Stimulated activated CD8-positive, alpha-beta memory T cell treated with anti-CD3 and anti-CD28 coated beads, Interleukin-4, amount 100 ng/mL, for 48 hours (primary cell): Measurements from ENCODE around the gene ADCY10.
"Not testable (repeated sequence)": the region's sequence is repeated elsewhere in the genome, so short reads cannot be mapped to it uniquely, and the experiment has no call there.

Experiments used
- DNase-seq: peaks from one replicate; pipeline ENCODE4 v3.0.0-alpha.2; 2020

The ADCY10 gene

GRCh38 chr1:167880580-167881021 is 33.3 kb downstream of the ADCY10 start:
- no peak for DNase-seq

GRCh38 chr1:167879508-167879907 is 34.4 kb downstream of the ADCY10 start:
- DNase-seq = no peak

GRCh38 chr1:167878372-167879160 is 35.4 kb downstream of the ADCY10 start:
- DNase-seq = no peak

- DNase-seq = no peak
Observed at GRCh38 chr1:167876597-167877175, 37.2 kb downstream of the ADCY10 start.

GRCh38 chr1:167871331-167871730 is 42.6 kb downstream of the ADCY10 start:
- no peak for DNase-seq

GRCh38 chr1:167869157-167870001 is 44.6 kb downstream of the ADCY10 start:
- DNase-seq = not testable (repeated sequence)

- not testable (repeated sequence) for DNase-seq
Observed at GRCh38 chr1:167866739-167867414, 47.1 kb downstream of the ADCY10 start.

GRCh38 chr1:167866326-167866725 is 47.6 kb downstream of the ADCY10 start:
- DNase-seq = not testable (repeated sequence)

GRCh38 chr1:167865804-167866308 is 48.1 kb downstream of the ADCY10 start:
- DNase-seq = not testable (repeated sequence)

- not testable (repeated sequence) for DNase-seq
Observed at GRCh38 chr1:167865193-167865592, 48.7 kb downstream of the ADCY10 start.

GRCh38 chr1:167864392-167865032 is 49.4 kb downstream of the ADCY10 start:
- DNase-seq = no peak

GRCh38 chr1:167863921-167864279 is 50.0 kb downstream of the ADCY10 start:
- no peak for DNase-seq

- not testable (repeated sequence) for DNase-seq
Observed at GRCh38 chr1:167863191-167863920, 50.6 kb downstream of the ADCY10 start.

GRCh38 chr1:167862432-167863076 is 51.4 kb downstream of the ADCY10 start:
- no peak for DNase-seq

GRCh38 chr1:167861664-167862381 is 52.1 kb downstream of the ADCY10 start:
- no peak for DNase-seq

- no peak for DNase-seq
Observed at GRCh38 chr1:167860231-167860923, 53.6 kb downstream of the ADCY10 start.

GRCh38 chr1:167856711-167857418 is 57.1 kb downstream of the ADCY10 start:
- DNase-seq = no peak

- DNase-seq = no peak
Observed at GRCh38 chr1:167854184-167854583, 59.8 kb downstream of the ADCY10 start.

- DNase-seq = no peak
Observed at GRCh38 chr1:167849666-167850065, 64.3 kb downstream of the ADCY10 start.
